ENCODE data around the gene ACP3. TPM values are rescaled to one million over a fixed set of nuclear protein-coding genes. Genes with fewer than 3 reads are reported as not detected.
"Not testable (repeated sequence)": the region's sequence is repeated elsewhere in the genome, so short reads cannot be mapped to it uniquely, and the experiment has no call there.

Gene ACP3
- total RNA-seq, 4 donors from 2014 or later, result 3.2 to 9.7 (median 8.0) TPM

DNA sequence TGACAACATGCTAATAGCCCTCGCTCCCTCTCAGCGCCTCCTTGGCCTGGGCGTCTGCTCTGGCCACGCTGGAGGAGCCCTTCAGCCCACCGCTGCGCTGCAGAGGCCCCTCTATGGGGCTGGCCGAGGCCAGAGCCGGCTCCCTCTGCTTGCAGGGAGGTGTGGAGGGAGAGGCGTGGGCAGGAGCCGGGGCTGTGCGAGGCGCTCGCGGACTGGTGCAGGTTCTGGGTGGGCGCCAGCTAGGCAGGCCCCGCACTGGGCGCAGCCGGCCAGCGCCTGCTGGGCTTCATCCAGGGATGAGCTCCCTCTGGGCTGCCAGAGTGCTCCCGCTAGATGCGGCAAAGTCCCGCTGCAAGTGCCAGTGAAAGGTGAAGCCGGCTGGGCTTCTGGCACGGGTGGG is 79.0 kb downstream of the ACP3 start:
- Histone ChIP-seq H3K4me3 (replicated peaks in 1 of 3) (no peak overlapping the region), H3K27me3 (no peaks in the 10 kb centered on the region), H3K9me3 (no peaks in the 10 kb centered on the region), H3K4me1 (no peaks in the 10 kb centered on the region), H3K27ac (no peak overlapping the region), H3K36me3 (no peaks in the 10 kb centered on the region)
- TF ChIP-seq POLR2A (IDR thresholded peaks at IDR 0.05), result no peak
- TF ChIP-seq, protein P1, sequence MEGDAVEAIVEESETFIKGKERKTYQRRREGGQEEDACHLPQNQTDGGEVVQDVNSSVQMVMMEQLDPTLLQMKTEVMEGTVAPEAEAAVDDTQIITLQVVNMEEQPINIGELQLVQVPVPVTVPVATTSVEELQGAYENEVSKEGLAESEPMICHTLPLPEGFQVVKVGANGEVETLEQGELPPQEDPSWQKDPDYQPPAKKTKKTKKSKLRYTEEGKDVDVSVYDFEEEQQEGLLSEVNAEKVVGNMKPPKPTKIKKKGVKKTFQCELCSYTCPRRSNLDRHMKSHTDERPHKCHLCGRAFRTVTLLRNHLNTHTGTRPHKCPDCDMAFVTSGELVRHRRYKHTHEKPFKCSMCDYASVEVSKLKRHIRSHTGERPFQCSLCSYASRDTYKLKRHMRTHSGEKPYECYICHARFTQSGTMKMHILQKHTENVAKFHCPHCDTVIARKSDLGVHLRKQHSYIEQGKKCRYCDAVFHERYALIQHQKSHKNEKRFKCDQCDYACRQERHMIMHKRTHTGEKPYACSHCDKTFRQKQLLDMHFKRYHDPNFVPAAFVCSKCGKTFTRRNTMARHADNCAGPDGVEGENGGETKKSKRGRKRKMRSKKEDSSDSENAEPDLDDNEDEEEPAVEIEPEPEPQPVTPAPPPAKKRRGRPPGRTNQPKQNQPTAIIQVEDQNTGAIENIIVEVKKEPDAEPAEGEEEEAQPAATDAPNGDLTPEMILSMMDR (IDR thresholded peaks at IDR 0.05), result no peak
- WGBS, 2 donors, result 94 to 96% methylated on average over 10 to 24 of the region's 24 CpGs
- intact Hi-C loops (cut with DNase I), result no loop called here
- DNase-seq, result no peak

- intact Hi-C loops (cut with DNase I); H3K27me3 ChIP-seq; H3K4me3 ChIP-seq (replicated peaks in 1 of 3); H3K36me3 ChIP-seq; DNase-seq; H3K27ac ChIP-seq; H3K9me3 ChIP-seq; H3K4me1 ChIP-seq: not testable (repeated sequence)
- 82 to 89% methylated on average over 8 of the region's 8 CpGs for WGBS, 2 donors
These were observed 79.6 kb downstream of the ACP3 start for GRCh38 chr3:132396776-132397175.

DNA sequence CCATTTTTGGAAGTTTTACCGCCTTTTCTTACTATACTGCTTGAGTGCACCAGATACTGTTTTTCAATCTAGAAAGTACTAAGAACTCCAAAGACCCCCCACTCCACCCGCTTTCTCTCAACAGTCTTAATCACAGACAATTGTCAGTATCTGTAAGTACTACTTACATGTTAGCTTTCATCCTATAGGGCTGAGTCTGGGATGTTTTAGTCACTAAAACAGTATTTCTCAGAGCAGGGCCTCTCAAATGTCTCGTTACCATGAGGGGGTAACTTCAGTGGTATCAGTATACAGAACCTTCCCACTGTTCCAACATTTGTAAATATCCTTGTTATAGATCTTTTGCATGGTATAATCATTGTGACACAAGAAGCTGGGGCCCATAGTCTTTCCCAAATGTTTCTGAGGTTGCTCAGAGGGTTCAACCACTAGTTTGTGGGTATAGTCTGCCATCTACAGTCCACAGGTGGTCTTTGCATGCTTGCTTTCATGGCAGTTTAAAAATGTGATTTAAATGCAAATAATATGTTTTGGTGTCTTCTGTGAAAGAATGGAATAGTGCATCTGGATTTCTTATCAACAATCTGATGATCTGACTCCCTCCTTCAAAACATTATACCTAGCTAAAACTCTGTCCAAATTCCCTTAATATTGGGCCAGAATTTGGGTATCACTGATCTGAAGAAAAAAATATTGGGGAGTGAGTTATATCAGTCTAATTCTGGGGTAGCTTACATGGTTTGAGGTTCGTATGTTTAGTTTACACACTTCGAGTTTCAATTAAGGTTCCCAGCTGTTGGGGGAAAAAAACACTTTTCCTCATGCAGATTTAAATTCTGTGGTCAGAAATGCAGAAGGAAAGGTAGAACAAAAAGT is 82.1 kb downstream of the ACP3 start:
- Histone ChIP-seq H3K4me1 (no peaks in the 10 kb centered on the region), H3K27ac (no peak overlapping the region), H3K4me3 (replicated peaks in 1 of 3) (no peak overlapping the region), H3K9me3 (no peaks in the 10 kb centered on the region), H3K36me3 (no peaks in the 10 kb centered on the region), H3K27me3 (no peaks in the 10 kb centered on the region)
- intact Hi-C loops (cut with DNase I), result no loop called here
- WGBS, 2 donors, result 63 to 64% methylated on average over 5 of the region's 5 CpGs
- TF ChIP-seq, protein P1 (IDR thresholded peaks at IDR 0.05), result peak in 5 of 6 experiments; percentile 34 to 77 (median 75)
- TF ChIP-seq POLR2A (IDR thresholded peaks at IDR 0.05), result no peak
- peak; percentile 9 to 19 for DNase-seq

- 86 to 91% methylated on average over 13 of the region's 13 CpGs for WGBS, 2 donors
- no peaks in the 10 kb centered on the region for H3K9me3 ChIP-seq
These were observed 84.0 kb downstream of the ACP3 start for GRCh38 chr3:132401255-132401654.

GRCh38 chr3:132404276-132404675 is 87.1 kb downstream of the ACP3 start:
- H3K27me3 ChIP-seq, result no peaks in the 10 kb centered on the region
- DNase-seq, result no peak
- WGBS, 2 donors, result 91 to 93% methylated on average over 3 of the region's 3 CpGs
- no peaks in the 10 kb centered on the region for H3K36me3 ChIP-seq
- peaks cover 13 to 17% of the 10 kb centered on the region in 2 donors for H3K4me1 ChIP-seq
- no peak overlapping the region for H3K4me3 ChIP-seq (replicated peaks in 1 of 3)
- H3K27ac ChIP-seq, result no peak overlapping the region
- H3K9me3 ChIP-seq, result no peaks in the 10 kb centered on the region
- intact Hi-C loops (cut with DNase I), result loop anchor here (10.0 kb wide), 2 partner anchors 59 to 149 kb away; no protein-coding TSS in a partner anchor
- no peak for TF ChIP-seq POLR2A (IDR thresholded peaks at IDR 0.05)
- TF ChIP-seq, protein P1 (IDR thresholded peaks at IDR 0.05), result no peak

More at GRCh38 chr3:132401255-132401654, 84.0 kb downstream of the ACP3 start:
- Histone ChIP-seq H3K4me1 (peaks cover 11 to 16% of the 10 kb centered on the region in 2 donors), H3K27me3 (no peaks in the 10 kb centered on the region), H3K27ac (no peak overlapping the region), H3K36me3 (no peaks in the 10 kb centered on the region), H3K4me3 (replicated peaks in 1 of 3) (no peak overlapping the region)
- no peak for DNase-seq
- intact Hi-C loops (cut with DNase I), result loop anchor here (10.0 kb wide), 2 partner anchors 56 to 146 kb away; no protein-coding TSS in a partner anchor
- no peak for TF ChIP-seq POLR2A (IDR thresholded peaks at IDR 0.05)
- TF ChIP-seq, protein P1 (IDR thresholded peaks at IDR 0.05), result no peak

Data from thyroid gland (tissue), 4 donors.